ENCODE results near the gene PRIM1. TPM values are rescaled to one million over a fixed set of nuclear protein-coding genes. Genes with fewer than 3 reads are reported as not detected.

The PRIM1 gene
- total RNA-seq, 1 experiment from 2014 or later = 50.7 TPM

- no peak overlapping the region for H2BK5ac ChIP-seq (ENCODE audit: insufficient read length, low read length)
- no CpG with 5 or more reads among the region's 6 CpGs for WGBS (ENCODE audit: extremely low coverage, insufficient read length, low lambda C conversion rate)
- no peaks in the 10 kb centered on the region for H3K4me1 ChIP-seq (ENCODE audit: insufficient read depth, low read length)
- peaks cover 10 to 14% of the 10 kb centered on the region in 2 experiments for H3K9me3 Mint-ChIP-seq
- no peak overlapping the region for H2BK120ac ChIP-seq (ENCODE audit: low read depth, low read length, poor library complexity, severe bottlenecking)
- H3T11ph ChIP-seq (ENCODE audit: low read length) = no peak overlapping the region
- no peak overlapping the region for H3K23ac ChIP-seq (ENCODE audit: insufficient read length, low read depth, low read length)
- H3K79me1 ChIP-seq (ENCODE audit: insufficient read depth, low read depth, low read length, poor library complexity, severe bottlenecking) = no peaks in the 10 kb centered on the region
- no peak overlapping the region for H3K27ac ChIP-seq (ENCODE audit: insufficient read length, low read depth, low read length)
- no peak overlapping the region for H2AFZ ChIP-seq (ENCODE audit: low read length)
- TF ChIP-seq CTCF (conservative IDR thresholded peaks at IDR 0.05) = no peak
- peaks cover 5% of the 10 kb centered on the region in 2 experiments; a peak in 3 of 4 replicates for H3K4me1 Mint-ChIP-seq
- DNase-seq = no peak
- no peaks in the 10 kb centered on the region for H3K79me2 ChIP-seq (ENCODE audit: insufficient read depth, low read length)
- H3K27me3 Mint-ChIP-seq (ENCODE audit: low read depth) = no peaks in the 10 kb centered on the region; the same call in 1 of the 2 replicates
- H4K20me1 ChIP-seq (ENCODE audit: control insufficient read depth, insufficient read depth, insufficient read length) = no peaks in the 10 kb centered on the region
- no peak overlapping the region for H3K4me3 Mint-ChIP-seq
- H2BK15ac ChIP-seq (ENCODE audit: low read depth, low read length) = no peak overlapping the region
- H3K9ac ChIP-seq (ENCODE audit: extremely low read depth, insufficient read length, low read length) = no peak overlapping the region
- no peak overlapping the region for H3K27ac Mint-ChIP-seq
- H3K23me2 ChIP-seq (ENCODE audit: insufficient read length, low read depth, low read length, poor library complexity, severe bottlenecking) = no peaks in the 10 kb centered on the region
- H2BK20ac ChIP-seq (ENCODE audit: low read depth, low read length, poor library complexity, severe bottlenecking) = no peak overlapping the region
- no peak overlapping the region for H4K8ac ChIP-seq (replicated peaks; ENCODE audit: insufficient read length, low read depth, low read length)
- H3K4me2 ChIP-seq (ENCODE audit: insufficient read depth, insufficient read length, low read length) = no peak overlapping the region
- H3K18ac ChIP-seq (ENCODE audit: insufficient read length, low read depth, low read length) = no peak overlapping the region
- no peaks in the 10 kb centered on the region for H3K9me3 ChIP-seq (ENCODE audit: control insufficient read depth, low read depth, low read length)
- no peak overlapping the region for H3K56ac ChIP-seq (ENCODE audit: insufficient read length, low read depth, low read length)
- no peak overlapping the region for H3K14ac ChIP-seq (ENCODE audit: insufficient read depth, low read length)
- H3K27me3 ChIP-seq (ENCODE audit: insufficient read depth, low read length) = no peaks in the 10 kb centered on the region
- no peak overlapping the region for H2AK5ac ChIP-seq (ENCODE audit: insufficient read length, low read length)
- H4K91ac ChIP-seq (ENCODE audit: insufficient read length, low read depth, low read length) = no peak overlapping the region
- peaks cover 8 to 15% (median 9%) of the 10 kb centered on the region in 3 experiments; a peak in 6 of 7 replicates for H3K36me3 Mint-ChIP-seq (ENCODE audit: insufficient read depth in 1 of 3, low read depth in 3 of 3)
- no peak overlapping the region for H2BK12ac ChIP-seq (ENCODE audit: insufficient read length, low read depth, low read length)
- H4K5ac ChIP-seq (ENCODE audit: insufficient read length, low read depth, low read length) = no peak overlapping the region
- H3K4ac ChIP-seq (ENCODE audit: low read depth, low read length) = no peak overlapping the region
Observed at GRCh38 chr12:56775638-56776037, 23.5 kb upstream of the PRIM1 start.
